Astrocyte (in vitro differentiated cells and primary cell): ENCODE measurements around the gene CDH23.

Experiments
- EZH2 ChIP-seq: IDR thresholded peaks from 2 replicates; pipeline ENCODE4 v1.6.1; 2012; ENCODE audit warnings: mild to moderate bottlenecking, low read length, inconsistent platforms; ENCODE audit not compliant: insufficient read depth
- TF ChIP-seq, protein P1 (sequence below): IDR thresholded peaks from 2 replicates; pipeline ENCODE4 v1.5.1; 2011; ENCODE audit warnings: low read depth, mild to moderate bottlenecking, inconsistent platforms, low read length, moderate library complexity; ENCODE audit not compliant: insufficient read depth

DNA sequence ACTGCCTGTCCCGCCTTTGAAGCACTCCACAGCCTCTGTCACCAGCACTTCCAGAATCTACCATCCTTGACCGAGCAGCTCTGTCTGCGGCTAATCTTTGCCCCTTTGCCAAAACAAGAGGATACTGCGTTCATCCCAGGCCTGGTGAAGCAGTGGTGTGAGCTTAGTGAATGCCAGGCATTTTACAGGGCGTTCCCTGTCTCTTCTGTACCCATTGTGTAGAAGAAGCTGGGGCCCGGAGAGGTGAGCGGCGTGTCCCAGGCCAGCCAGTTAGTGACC is 261.7 kb downstream of the CDH23 start:
- TF ChIP-seq, protein P1, sequence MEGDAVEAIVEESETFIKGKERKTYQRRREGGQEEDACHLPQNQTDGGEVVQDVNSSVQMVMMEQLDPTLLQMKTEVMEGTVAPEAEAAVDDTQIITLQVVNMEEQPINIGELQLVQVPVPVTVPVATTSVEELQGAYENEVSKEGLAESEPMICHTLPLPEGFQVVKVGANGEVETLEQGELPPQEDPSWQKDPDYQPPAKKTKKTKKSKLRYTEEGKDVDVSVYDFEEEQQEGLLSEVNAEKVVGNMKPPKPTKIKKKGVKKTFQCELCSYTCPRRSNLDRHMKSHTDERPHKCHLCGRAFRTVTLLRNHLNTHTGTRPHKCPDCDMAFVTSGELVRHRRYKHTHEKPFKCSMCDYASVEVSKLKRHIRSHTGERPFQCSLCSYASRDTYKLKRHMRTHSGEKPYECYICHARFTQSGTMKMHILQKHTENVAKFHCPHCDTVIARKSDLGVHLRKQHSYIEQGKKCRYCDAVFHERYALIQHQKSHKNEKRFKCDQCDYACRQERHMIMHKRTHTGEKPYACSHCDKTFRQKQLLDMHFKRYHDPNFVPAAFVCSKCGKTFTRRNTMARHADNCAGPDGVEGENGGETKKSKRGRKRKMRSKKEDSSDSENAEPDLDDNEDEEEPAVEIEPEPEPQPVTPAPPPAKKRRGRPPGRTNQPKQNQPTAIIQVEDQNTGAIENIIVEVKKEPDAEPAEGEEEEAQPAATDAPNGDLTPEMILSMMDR: no peak
- no peak for TF ChIP-seq EZH2
